HepG2 (cell line): Measurements from ENCODE around the gene LHFPL6. TPM values are rescaled to one million over a fixed set of nuclear protein-coding genes. Genes with fewer than 3 reads are reported as not detected.

ENCODE experiments used
- ATAC-seq: fragments of 200-7000 bp; cut with Tn5 transposase; 3 replicates; pipeline ENCODE4 v1.9.1; 2020; ENCODE audit warnings: mild to moderate bottlenecking, moderate library complexity
- BruUV-seq: library from RNA; stranded (reverse); fragments of 400-500 nt; replicated peaks from 2 replicates; lab custom pipeline; 2021; lab: Mats Ljungman, UMichigan
- CTCF ChIA-PET: fragments of 300-600 bp; formaldehyde crosslinking; extraction: SDS; loops from one replicate; lab custom pipeline; 2021; ENCODE audit warnings: low total read pairs, inconsistent platforms, low intra/inter-chr PET ratio; lab: Yijun Ruan, JAX
- POLR2A ChIA-PET: fragments of 350-600 bp; sonication (Branson Sonifier 250); formaldehyde crosslinking; loops from one replicate; lab custom pipeline; 2020; ENCODE audit warnings: antibody characterized with exemption, inconsistent platforms; lab: Yijun Ruan, JAX
- DNase-seq: peaks from one replicate; pipeline ENCODE4 v3.0.0-alpha.2; 2015; ENCODE audit warnings: low spot score
- FAIRE-seq: peaks from 3 replicates; lab custom pipeline; 2011; peaks lifted over from hg19 to GRCh38; lab: Jason Lieb, UNC
- H2AFZ ChIP-seq: one replicate; pipeline ENCODE4 v1.6.1; 2011; ENCODE audit warnings: low read length, inconsistent platforms
- H3K27ac ChIP-seq: fragments of 300-600 bp; 3 replicates; pipeline ENCODE4 v1.8.0; 2011; ENCODE audit warnings: mixed run types, mild to moderate bottlenecking, mixed read lengths, low read length, inconsistent platforms; ENCODE audit not compliant: insufficient read depth; ENCODE audit errors: extremely low read length
- H3K27me3 ChIP-seq, 2 experiments: fragments of 200-600 bp in 1 of 2; 2 replicates in 1 of 2; 3 replicates in 1 of 2; pipeline versions ENCODE4 v1.6.0 to v1.8.0; 2011; ENCODE audit warnings: low read length in 2 of 2, mild to moderate bottlenecking in 2 of 2, moderate library complexity in 2 of 2, inconsistent platforms in 1 of 2; ENCODE audit not compliant: insufficient read depth in 2 of 2, control insufficient read depth in 1 of 2
- H3K36me3 ChIP-seq, 2 experiments: fragments of 200-600 bp in 1 of 2; replicated peaks in 1 of 2; 2 replicates in 1 of 2; 3 replicates in 1 of 2; pipeline versions ENCODE4 v1.5.1 to v1.8.0; 2011; ENCODE audit warnings: low read length in 2 of 2, inconsistent platforms in 1 of 2; ENCODE audit not compliant: insufficient read depth in 2 of 2, control insufficient read depth in 1 of 2
- H3K4me1 ChIP-seq: 2 replicates; pipeline ENCODE4 v1.5.1; 2012; ENCODE audit warnings: low read length, inconsistent platforms; ENCODE audit not compliant: insufficient read depth
- H3K4me2 ChIP-seq: 2 replicates; pipeline ENCODE4 v1.6.0; 2011; ENCODE audit warnings: low read depth, low read length, inconsistent platforms
- H3K4me3 ChIP-seq, 3 experiments: fragments of 200-600 bp in 1 of 3; sonication (generic), shearing (Covaris generic) in 1 of 3; replicated peaks in 1 of 3; 2 replicates each; pipeline ENCODE4 v1.5.1; 2011 to 2016; ENCODE audit warnings: low read length in 3 of 3, inconsistent platforms in 2 of 3, low read depth in 2 of 3, mild to moderate bottlenecking in 2 of 3, control low read depth in 1 of 3, mixed read lengths in 1 of 3; ENCODE audit not compliant: insufficient read depth in 1 of 3
- H3K79me2 ChIP-seq: one replicate; pipeline ENCODE4 v1.6.1; 2011; ENCODE audit warnings: low read length, inconsistent platforms; ENCODE audit not compliant: insufficient read depth
- H3K9ac ChIP-seq: 2 replicates; pipeline ENCODE4 v1.6.0; 2011; ENCODE audit warnings: mild to moderate bottlenecking, low read depth, low read length, inconsistent platforms; ENCODE audit not compliant: insufficient read depth
- H3K9me3 ChIP-seq: 2 replicates; pipeline ENCODE4 v1.5.1; 2012; ENCODE audit warnings: mild to moderate bottlenecking, low read length
- H4K20me1 ChIP-seq: 2 replicates; pipeline ENCODE4 v1.6.0; 2011; ENCODE audit warnings: inconsistent platforms, mild to moderate bottlenecking, low read length, moderate library complexity; ENCODE audit not compliant: insufficient read depth
- ADNP ChIP-seq: sonication (generic); formaldehyde crosslinking; IDR thresholded peaks from 2 replicates; pipeline ENCODE4 v1.4.0; 2020; ENCODE audit warnings: missing genetic modification reagents
- KAT2B ChIP-seq: fragments of 150-350 bp; IDR thresholded peaks from 2 replicates; pipeline ENCODE4 v1.6.1; 2014; ENCODE audit warnings: low read depth, low read length, borderline replicate concordance
- NFE2L2 ChIP-seq: fragments of 150-350 bp; IDR thresholded peaks from 2 replicates; pipeline ENCODE4 v1.6.1; 2014; ENCODE audit warnings: low read length
- TCF12 ChIP-seq, 2 experiments: fragments of 450-650 bp in 1 of 2; sonication (generic) in 1 of 2; formaldehyde crosslinking in 1 of 2; IDR thresholded peaks; 2 replicates each; pipeline versions ENCODE4 v1.6.1 to v1.8.0; 2017 to 2022; ENCODE audit warnings: antibody characterized with exemption in 1 of 2, mild to moderate bottlenecking in 1 of 2, missing genetic modification reagents in 1 of 2, moderate library complexity in 1 of 2
- WGBS: methylation state at CpG from one replicate; pipeline ENCODE4 v1.1.6; 2017; ENCODE audit warnings: low lambda C conversion rate; 5-methylcytosine and 5-hydroxymethylcytosine counted together
- in situ Hi-C: cut with HindIII; loops from 2 replicates; pipeline ENCODE4 v1.10.0; 2017; ENCODE audit warnings: low pct_unique_long_range_greater_than_20kb; ENCODE audit not compliant: extremely low pct_ligation_motif_present
- intact Hi-C: fragments of 100-400 bp; cut with micrococcal nuclease; formaldehyde crosslinking; loops from one replicate; pipeline ENCODE4 v1.10.0; 2022; ENCODE audit not compliant: unreplicated experiment
- polyA plus RNA-seq, 8 experiments: library from polyadenylated mRNA; depleted of rRNA in 3 of 8; stranded (reverse) in 7 of 8; unstranded in 1 of 8; fragments of >200 nt; fragmentation: Illumina TruSeq in 4 of 8; extraction: Trizol in 4 of 8; gene quantifications; 2 replicates each; pipeline versions ENCODE4 v1.2.1 to v1.2.3, GENCODE V29; 2011 to 2016; ENCODE audit warnings: low read depth in 4 of 8, missing spikeins in 1 of 8, mixed read lengths in 1 of 8; ENCODE audit not compliant: insufficient read depth in 1 of 8
- total RNA-seq, 5 experiments: library from RNA; depleted of rRNA; stranded (reverse); fragments of >200 nt; fragmentation: Illumina TruSeq; extraction: Trizol; gene quantifications; 2 replicates each; pipeline ENCODE4 v1.2.3, GENCODE V29; 2016; ENCODE audit warnings: low read depth in 1 of 5
- TF ChIP-seq, protein P1 (sequence below): sonication (generic); formaldehyde crosslinking; IDR thresholded peaks from 2 replicates; pipeline ENCODE4 v1.4.0; 2020; ENCODE audit warnings: missing genetic modification reagents
- TF ChIP-seq, protein P2 (sequence below): sonication (generic); formaldehyde crosslinking; IDR thresholded peaks from 2 replicates; pipeline ENCODE4 v1.4.0; 2020; ENCODE audit warnings: mild to moderate bottlenecking, missing genetic modification reagents

LHFPL6 gene
- total and polyA plus RNA-seq, 2 of the 13 experiments (the other 11 are each of a cell fraction or from before 2014, with no cell fraction given), result not detected

DNA sequence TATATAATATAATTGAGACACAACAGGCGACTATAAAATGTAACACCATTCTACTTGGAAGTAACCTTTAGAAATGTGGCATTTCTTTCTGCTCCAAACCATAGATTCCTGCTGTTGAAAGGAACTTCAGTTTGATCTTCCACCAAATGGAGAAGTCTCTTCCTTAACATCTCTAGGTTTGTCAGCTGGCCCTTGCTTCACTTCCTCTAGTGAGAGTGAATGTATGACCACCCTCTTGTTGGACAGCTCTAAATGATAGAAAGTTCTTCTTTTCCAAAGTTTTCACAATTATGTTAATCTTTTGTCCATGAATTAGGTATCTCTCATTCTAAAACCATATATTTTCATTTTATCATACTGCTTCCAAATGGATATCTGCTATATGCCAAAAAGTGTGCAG is 38.7 kb upstream of the LHFPL6 start:
- Histone ChIP-seq H3K4me2 (no peak overlapping the region), H4K20me1 (no peaks in the 10 kb centered on the region), H3K79me2 (no peaks in the 10 kb centered on the region), H3K4me3 (no peak overlapping the region), H3K4me1 (no peaks in the 10 kb centered on the region), H3K9me3 (no peaks in the 10 kb centered on the region), H3K9ac (no peak overlapping the region), H3K36me3 (no peaks in the 10 kb centered on the region), H3K27me3 (peaks cover 1 to 7% of the 10 kb centered on the region in 2 experiments; a peak in 2 of 5 replicates), H3K27ac (no peak overlapping the region), H2AFZ (no peak overlapping the region)
- in situ Hi-C loops (no loop called here), intact Hi-C loops (no loop called here)
- BruUV-seq, result no TSS peak
- POLR2A ChIA-PET, result no interaction called here
- ATAC-seq, result no peak
- WGBS, result 4% methylated on average over 1 of the region's 1 CpG
- DNase-seq, result no peak
- no peak for FAIRE-seq
- CTCF ChIA-PET, result no interaction called here
- TF ChIP-seq, protein P1, sequence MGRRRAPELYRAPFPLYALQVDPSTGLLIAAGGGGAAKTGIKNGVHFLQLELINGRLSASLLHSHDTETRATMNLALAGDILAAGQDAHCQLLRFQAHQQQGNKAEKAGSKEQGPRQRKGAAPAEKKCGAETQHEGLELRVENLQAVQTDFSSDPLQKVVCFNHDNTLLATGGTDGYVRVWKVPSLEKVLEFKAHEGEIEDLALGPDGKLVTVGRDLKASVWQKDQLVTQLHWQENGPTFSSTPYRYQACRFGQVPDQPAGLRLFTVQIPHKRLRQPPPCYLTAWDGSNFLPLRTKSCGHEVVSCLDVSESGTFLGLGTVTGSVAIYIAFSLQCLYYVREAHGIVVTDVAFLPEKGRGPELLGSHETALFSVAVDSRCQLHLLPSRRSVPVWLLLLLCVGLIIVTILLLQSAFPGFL, result no peak
- no peak for TF ChIP-seq TCF12 (IDR thresholded peaks at IDR 0.05)
- TF ChIP-seq TCF12 (CRISPR knock-in tag; IDR thresholded peaks at IDR 0.05), result no peak
- TF ChIP-seq, protein P2, sequence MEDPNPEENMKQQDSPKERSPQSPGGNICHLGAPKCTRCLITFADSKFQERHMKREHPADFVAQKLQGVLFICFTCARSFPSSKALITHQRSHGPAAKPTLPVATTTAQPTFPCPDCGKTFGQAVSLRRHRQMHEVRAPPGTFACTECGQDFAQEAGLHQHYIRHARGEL, result no peak
- TF ChIP-seq KAT2B, result no peak

DNA sequence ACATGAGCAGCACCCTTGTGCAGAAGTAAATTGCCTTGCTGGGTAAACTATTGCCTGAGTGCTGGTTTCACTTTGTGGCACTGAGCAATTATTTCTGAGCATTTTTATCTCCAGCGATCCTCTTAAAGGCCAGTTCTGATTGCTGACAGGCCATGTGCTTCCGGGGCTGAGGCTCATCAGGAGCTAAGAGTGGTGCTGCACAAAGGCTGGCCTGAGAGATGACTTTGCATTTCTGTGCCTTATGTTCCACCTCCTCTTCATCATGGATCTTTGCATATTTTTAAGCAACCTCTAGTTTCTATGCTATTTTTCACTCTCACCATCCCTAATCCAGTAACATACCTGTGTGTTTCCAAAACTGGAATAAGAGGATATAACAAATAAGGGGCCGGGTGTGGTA is 34.9 kb upstream of the LHFPL6 start:
- intact Hi-C loops (no loop called here), in situ Hi-C loops (no loop called here)
- FAIRE-seq, result no peak
- no peaks in the 10 kb centered on the region for H4K20me1 ChIP-seq
- no peak for DNase-seq
- no peak overlapping the region for H3K9ac ChIP-seq
- WGBS, result 28% methylated on average over 3 of the region's 3 CpGs
- H3K27ac ChIP-seq, result no peak overlapping the region
- no peaks in the 10 kb centered on the region for H3K4me1 ChIP-seq
- H3K4me2 ChIP-seq, result no peak overlapping the region
- no peak for ATAC-seq
- ChIA-PET CTCF (no interaction called here), POLR2A (no interaction called here)
- TF ChIP-seq ADNP, result no peak
- TF ChIP-seq NFE2L2, result peak; percentile 39; the same call in 1 of the 2 replicates
- no peak overlapping the region for H3K4me3 ChIP-seq
- H3K36me3 ChIP-seq, result no peaks in the 10 kb centered on the region
- no TSS peak for BruUV-seq
- no peaks in the 10 kb centered on the region for H3K9me3 ChIP-seq
- no peaks in the 10 kb centered on the region for H3K79me2 ChIP-seq
- no peak overlapping the region for H2AFZ ChIP-seq
- H3K27me3 ChIP-seq, result peaks cover 1 to 7% of the 10 kb centered on the region in 2 experiments; a peak in 2 of 5 replicates
